RPMI8226 (cell line): ENCODE data around the gene MTA2.

Experiments
- DNase-seq: peaks from one replicate; pipeline ENCODE4 v3.0.0-alpha.2; 2015

Gene MTA2

GRCh38 chr11:62545437-62546243, 56.0 kb downstream of the MTA2 start:
- DNase-seq: peak; percentile 93

GRCh38 chr11:62544581-62545436, 56.9 kb downstream of the MTA2 start:
- peak; percentile 60 for DNase-seq

GRCh38 chr11:62543680-62544444, 57.8 kb downstream of the MTA2 start:
- DNase-seq: peak; percentile 49
